NT2/D1 (cell line): ENCODE measurements around the gene TMEM150A.
A peak's percentile ranks its signal among the peaks of the same experiment; 100 is the strongest.

Experiments
- DNase-seq: peaks from one replicate; pipeline ENCODE4 v3.0.0-alpha.2; 2011; ENCODE audit warnings: low read depth, low spot score
- H3K27me3 ChIP-seq: 2 replicates; pipeline ENCODE4 v1.6.0; 2011; ENCODE audit warnings: mild to moderate bottlenecking; ENCODE audit not compliant: insufficient read length, insufficient read depth
- H3K36me3 ChIP-seq: 2 replicates; pipeline ENCODE4 v1.6.1; 2011; ENCODE audit warnings: mild to moderate bottlenecking, low read length, mixed read lengths; ENCODE audit not compliant: insufficient read depth, insufficient read length
- H3K4me1 ChIP-seq: 2 replicates; pipeline ENCODE4 v1.5.1; 2011; ENCODE audit not compliant: insufficient read depth, insufficient read length
- H3K4me3 ChIP-seq: 2 replicates; pipeline ENCODE4 v1.5.1; 2011; ENCODE audit warnings: low read depth; ENCODE audit not compliant: insufficient read length
- H3K9ac ChIP-seq: 2 replicates; pipeline ENCODE4 v1.6.0; 2011; ENCODE audit warnings: low read depth; ENCODE audit not compliant: insufficient read length
- H3K9me3 ChIP-seq: 2 replicates; pipeline ENCODE4 v1.5.1; 2011; ENCODE audit warnings: mild to moderate bottlenecking, low read length; ENCODE audit not compliant: insufficient read depth
- SUZ12 ChIP-seq: IDR thresholded peaks from 2 replicates; pipeline ENCODE4 v1.6.1; 2011; ENCODE audit not compliant: insufficient read length, insufficient read depth; ENCODE audit errors: extremely low read depth
- YY1 ChIP-seq: IDR thresholded peaks from 2 replicates; pipeline ENCODE4 v1.6.1; 2011; ENCODE audit not compliant: insufficient read length, insufficient read depth
- ZNF274 ChIP-seq: IDR thresholded peaks from 2 replicates; pipeline ENCODE4 v1.6.1; 2011; ENCODE audit warnings: mild to moderate bottlenecking, low read depth, low read length

TMEM150A gene

DNA sequence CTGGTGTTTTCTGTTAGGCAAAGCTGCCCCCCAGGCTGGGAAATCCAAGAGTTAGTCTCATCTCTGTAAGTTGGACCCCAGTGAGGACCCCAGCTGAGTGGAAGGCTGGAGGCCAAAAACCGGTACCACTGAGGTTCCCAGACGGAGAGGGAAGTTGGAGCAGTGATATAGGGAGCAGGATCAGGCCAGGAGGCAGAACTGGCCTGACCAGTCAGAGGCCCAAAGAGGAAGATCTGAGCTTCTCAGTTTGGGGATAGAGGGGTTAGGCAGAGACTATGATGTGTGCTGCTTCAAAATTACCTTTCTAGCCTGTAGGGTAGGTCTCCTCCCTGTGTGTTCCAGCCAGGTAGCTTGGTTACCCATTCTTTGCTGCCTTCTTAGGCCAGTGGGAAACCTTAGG is 11.5 kb downstream of the TMEM150A start:
- Histone ChIP-seq H3K9ac (no peak overlapping the region), H3K9me3 (no peaks in the 10 kb centered on the region), H3K36me3 (no peaks in the 10 kb centered on the region), H3K4me3 (no peak overlapping the region), H3K4me1 (peaks cover 2% of the 10 kb centered on the region), H3K27me3 (peaks cover 4% of the 10 kb centered on the region)
- no peak for DNase-seq
- TF ChIP-seq ZNF274 (no peak), YY1 (no peak), SUZ12 (no peak)

DNA sequence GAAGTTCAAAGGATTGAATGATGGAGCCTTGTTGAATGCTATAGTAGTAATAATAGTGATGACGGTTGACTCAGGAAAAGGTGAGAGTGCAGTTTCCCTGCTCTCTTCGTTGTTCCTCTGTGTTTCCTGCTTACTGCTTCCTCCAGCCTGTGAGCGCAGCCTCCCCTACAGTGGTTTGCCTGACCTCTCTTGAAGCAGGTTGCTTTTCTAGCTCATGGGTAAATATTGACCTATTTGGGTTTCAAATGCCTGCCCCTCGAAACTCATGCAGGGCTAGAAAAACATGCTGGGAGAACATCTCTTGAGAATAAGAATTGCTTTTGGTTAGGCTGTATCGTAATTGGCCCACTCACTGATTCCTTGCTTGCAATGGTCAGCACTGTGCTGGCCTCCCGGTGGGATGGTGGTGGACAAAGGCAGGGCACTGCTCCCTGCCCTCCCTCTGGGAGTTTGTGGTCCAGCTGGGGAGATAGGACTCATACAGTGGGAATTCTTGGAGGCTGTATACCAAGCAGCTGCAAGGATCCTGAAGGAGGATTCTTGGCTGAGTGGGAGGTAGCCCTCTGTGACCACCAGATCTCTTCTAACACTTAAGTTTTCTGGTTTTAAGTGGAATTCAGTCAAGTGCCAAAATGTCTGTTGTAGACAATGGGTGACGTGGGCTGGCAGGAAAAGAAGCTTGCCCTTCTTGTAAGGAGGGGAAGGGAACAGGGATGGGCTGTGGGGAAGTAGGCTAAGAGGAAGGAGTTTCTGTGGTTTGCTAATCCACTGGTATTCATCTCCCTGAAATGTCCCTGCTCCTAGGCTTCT is 12.3 kb downstream of the TMEM150A start:
- Histone ChIP-seq H3K36me3 (no peaks in the 10 kb centered on the region), H3K4me3 (no peak overlapping the region), H3K4me1 (peaks cover 4% of the 10 kb centered on the region), H3K9me3 (no peaks in the 10 kb centered on the region), H3K9ac (no peak overlapping the region), H3K27me3 (peaks cover 12% of the 10 kb centered on the region)
- TF ChIP-seq ZNF274 (no peak), SUZ12 (no peak), YY1 (no peak)
- DNase-seq: no peak

DNA sequence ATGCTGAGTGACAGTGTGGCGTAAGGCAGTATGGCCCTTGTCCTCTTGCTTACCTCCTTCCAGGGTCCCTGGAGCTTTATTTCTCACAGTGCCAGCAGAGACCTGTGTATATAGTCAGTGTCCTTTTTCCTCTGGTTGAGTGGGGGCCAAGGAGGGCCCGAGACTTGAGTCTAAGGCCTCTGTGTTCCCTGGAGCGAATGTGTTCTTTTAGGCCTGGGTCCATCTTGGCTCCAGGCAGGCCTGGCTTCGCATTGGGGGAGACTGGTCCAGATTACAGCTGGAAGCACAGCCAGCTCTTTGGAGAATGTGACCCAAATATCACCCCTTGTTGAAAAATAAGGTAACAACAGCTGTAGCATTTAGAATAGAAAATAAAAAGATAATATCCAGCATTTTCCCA is 13.3 kb downstream of the TMEM150A start:
- Histone ChIP-seq H3K27me3 (peaks cover 22% of the 10 kb centered on the region), H3K4me1 (peaks cover 7% of the 10 kb centered on the region), H3K4me3 (no peak overlapping the region), H3K9ac (no peak overlapping the region), H3K36me3 (no peaks in the 10 kb centered on the region), H3K9me3 (no peaks in the 10 kb centered on the region)
- TF ChIP-seq SUZ12 (no peak), ZNF274 (no peak), YY1 (no peak)
- DNase-seq: no peak

DNA sequence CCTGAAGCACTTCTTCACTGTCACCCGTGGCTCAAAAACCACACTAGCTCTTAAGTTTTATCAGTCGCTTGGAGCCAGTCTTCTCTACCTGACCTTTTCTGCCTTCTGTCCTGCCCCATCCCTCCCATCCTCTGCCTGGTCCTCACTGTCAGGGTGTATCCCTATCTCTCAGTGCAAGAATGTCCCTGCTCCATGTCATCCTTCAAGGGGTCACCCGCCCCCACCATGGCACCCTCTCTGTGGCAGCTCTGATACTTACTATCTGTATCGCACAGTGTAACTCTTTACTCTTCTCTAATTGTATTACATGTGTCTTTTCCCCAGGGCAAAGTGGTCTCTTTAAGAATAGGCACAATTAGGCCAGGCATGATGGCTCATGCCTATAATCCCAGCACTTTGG is 13.9 kb downstream of the TMEM150A start:
- H3K36me3 ChIP-seq: no peaks in the 10 kb centered on the region
- peaks cover 27% of the 10 kb centered on the region for H3K27me3 ChIP-seq
- TF ChIP-seq YY1: no peak
- no peaks in the 10 kb centered on the region for H3K9me3 ChIP-seq
- DNase-seq: no peak
- no peak overlapping the region for H3K9ac ChIP-seq
- peaks cover 7% of the 10 kb centered on the region for H3K4me1 ChIP-seq
- no peak overlapping the region for H3K4me3 ChIP-seq

DNA sequence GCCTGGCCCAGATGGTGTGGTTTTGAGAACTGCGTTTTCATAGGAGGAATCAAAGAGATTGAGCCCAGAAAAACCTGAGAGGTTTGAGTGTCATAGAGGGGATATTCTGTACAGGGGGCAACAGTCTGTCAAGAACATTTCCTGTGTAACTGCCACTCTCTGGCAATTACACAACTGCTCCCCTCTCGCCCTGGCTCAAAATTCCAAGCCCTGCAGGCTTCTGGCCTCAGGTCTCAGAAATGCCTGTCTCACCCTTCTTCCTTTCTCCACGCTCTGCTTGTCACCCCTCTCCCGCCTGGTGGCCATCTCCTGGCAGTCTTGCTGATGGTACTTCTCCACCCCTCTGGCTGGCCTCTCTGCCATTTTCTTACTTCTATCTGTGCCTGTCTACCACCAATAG is 14.3 kb downstream of the TMEM150A start:
- peaks cover 7% of the 10 kb centered on the region for H3K4me1 ChIP-seq

GRCh38 chr2:85585781-85586105 is 16.8 kb downstream of the TMEM150A start:
- TF ChIP-seq SUZ12: no peak
- H3K9ac ChIP-seq: no peak overlapping the region
- no peak for DNase-seq
- H3K4me3 ChIP-seq: no peak overlapping the region
- H3K4me1 ChIP-seq: peaks cover 7% of the 10 kb centered on the region
- no peaks in the 10 kb centered on the region for H3K36me3 ChIP-seq
- peaks cover 51% of the 10 kb centered on the region for H3K27me3 ChIP-seq
- H3K9me3 ChIP-seq: no peaks in the 10 kb centered on the region

More for the DNA sequence above, 14.3 kb downstream of the TMEM150A start:
- no peak for DNase-seq
- H3K9ac ChIP-seq: no peak overlapping the region
- peaks cover 31% of the 10 kb centered on the region for H3K27me3 ChIP-seq
- H3K9me3 ChIP-seq: no peaks in the 10 kb centered on the region
- no peaks in the 10 kb centered on the region for H3K36me3 ChIP-seq
- no peak overlapping the region for H3K4me3 ChIP-seq
- TF ChIP-seq ZNF274 (no peak), YY1 (no peak), SUZ12 (no peak)

- H3K36me3 ChIP-seq: no peaks in the 10 kb centered on the region
- peak overlapping the region; percentile 56 for H3K9ac ChIP-seq
- no peaks in the 10 kb centered on the region for H3K9me3 ChIP-seq
- H3K4me1 ChIP-seq: peaks cover 7% of the 10 kb centered on the region
- no peak for DNase-seq
- no peak for TF ChIP-seq ZNF274
- no peak for TF ChIP-seq SUZ12
- no peak for TF ChIP-seq YY1
- peaks cover 51% of the 10 kb centered on the region for H3K27me3 ChIP-seq
- peak overlapping the region; percentile 43 for H3K4me3 ChIP-seq
Observed at GRCh38 chr2:85584857-85585780, 17.4 kb downstream of the TMEM150A start.
